Activated effector memory CD4-positive, alpha-beta T cell treated with Interleukin-2 at 50 U/mL for 16 hours (primary cell): ENCODE data around the gene CRIM1.

ENCODE experiments used
- DNase-seq: peaks from one replicate; pipeline ENCODE4 v3.0.0-alpha.2; 2020

The CRIM1 gene

DNA sequence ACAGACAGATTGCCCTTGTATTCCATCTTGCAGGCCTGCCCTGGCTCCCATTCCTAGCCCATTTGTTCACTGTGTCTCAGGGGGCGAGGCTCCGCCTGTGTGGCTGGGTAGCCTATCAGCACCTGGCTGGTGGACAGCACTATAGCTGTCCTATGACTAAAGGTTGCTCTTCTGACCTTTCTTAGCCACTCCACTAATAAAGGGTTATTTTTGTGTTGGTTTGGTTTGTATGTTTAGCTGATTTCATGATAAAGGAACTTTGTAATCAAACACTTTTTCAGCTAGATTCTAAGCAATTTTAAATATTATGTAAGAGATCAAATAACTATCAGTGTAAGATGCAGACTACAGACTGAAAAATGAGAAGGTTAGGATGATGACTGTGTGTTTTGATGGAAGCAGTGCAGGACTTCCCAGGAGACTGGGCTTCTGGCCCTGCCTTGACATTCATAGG is 72.2 kb downstream of the CRIM1 start:
- DNase-seq: no peak

DNA sequence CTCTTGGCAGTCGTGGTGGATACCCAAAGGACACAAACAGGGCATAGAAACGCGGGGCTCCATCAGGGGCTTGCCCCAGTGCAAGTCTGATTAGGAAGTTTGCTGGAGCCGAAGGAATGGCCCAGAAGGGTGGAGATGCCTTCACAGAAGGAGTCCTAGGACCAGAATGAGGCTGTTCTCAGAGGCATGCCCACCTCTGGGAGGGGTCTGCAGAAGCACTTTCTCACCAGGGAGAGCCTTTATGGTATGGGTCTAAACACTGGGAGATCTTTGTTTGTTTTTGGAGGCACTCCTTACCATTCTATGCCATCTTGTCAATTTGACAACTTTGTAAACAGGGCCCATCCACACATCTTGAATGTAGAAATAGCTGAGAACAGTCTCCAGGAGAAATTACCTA is 75.0 kb downstream of the CRIM1 start:
- DNase-seq: no peak

DNA sequence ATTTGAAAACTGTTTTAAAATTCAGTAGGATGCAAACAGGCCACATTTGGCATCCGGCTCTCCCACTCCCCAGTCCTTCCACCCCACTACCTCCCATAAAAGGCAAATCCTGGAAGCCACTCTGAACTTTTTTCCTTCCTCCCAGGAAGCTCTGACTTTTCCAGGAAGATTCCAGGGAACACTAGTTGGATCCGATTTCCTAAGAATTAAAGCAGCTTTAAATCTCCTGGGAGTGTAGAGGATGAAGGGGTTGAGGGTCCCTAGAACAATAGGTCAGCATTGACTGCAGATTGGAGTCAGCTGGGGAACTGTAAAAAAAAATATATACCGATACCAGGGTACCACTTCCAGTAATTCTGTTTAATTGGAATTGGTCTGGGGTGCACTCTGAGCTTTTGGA is 76.9 kb downstream of the CRIM1 start:
- no peak for DNase-seq

DNA sequence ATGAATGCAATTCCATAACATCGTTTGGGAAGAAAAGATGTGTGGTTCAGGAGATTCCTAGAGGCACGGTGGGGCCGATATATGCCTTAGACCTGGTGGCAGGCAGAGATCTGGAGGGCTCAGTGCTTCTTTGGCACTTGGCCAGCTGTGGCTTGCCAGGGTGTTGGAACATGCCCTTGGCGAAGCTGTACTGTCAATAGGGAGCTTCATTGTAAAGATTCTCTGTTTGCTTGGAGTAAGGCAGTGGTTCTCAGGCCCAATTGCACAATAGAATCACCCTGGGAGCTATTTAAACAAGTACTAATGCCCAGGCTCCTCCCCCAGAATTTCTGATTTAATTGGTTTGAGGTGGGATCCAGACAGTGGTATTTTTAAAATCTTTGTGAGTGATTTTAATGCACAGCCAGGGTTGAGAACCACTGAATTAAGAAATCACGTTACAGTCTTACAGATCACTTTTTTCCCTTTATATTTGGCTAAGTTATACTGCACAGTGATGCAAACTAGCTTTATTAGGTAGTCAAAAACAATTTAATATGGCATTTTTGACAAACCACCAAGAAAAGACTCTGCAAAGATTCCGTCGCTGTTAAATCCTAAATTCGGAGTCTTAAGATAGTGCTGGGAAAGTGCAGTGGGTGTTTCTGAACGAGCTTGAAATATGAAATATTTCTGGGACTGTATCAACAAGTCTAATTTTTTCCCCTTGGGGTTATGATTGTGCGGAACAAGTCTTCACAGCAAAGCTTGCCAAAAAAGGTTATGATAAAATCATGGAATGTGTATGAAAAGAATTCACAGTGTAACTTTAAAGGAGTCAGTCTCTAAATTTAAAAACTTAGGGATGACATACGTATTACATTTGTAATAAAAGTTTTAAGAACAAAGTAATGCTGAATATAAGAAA is 78.0 kb downstream of the CRIM1 start:
- no peak for DNase-seq

DNA sequence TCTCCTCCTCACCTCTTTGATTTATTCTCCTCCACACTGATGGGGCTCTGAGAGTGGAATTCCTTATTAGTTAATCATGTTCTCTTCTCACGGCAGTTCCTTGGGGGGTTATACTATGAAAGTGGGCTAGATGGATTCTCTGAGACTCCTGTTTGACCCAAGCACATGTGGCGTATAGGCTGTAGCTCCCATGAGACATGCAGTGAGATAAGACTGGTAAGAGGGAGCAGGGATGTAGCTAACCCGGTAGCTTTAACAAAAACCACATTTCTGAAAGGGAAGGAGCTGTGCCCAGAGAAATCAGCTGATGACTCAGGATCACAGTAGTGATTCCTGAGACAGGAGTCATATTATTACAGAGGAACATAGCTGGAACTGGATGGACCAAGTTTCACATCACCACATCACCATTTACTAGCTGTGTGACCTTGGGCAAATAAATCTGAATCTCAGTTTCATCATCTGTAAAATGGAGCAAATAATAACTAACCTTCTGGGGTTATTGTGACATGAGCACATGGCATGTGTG is 82.9 kb downstream of the CRIM1 start:
- DNase-seq: no peak

DNA sequence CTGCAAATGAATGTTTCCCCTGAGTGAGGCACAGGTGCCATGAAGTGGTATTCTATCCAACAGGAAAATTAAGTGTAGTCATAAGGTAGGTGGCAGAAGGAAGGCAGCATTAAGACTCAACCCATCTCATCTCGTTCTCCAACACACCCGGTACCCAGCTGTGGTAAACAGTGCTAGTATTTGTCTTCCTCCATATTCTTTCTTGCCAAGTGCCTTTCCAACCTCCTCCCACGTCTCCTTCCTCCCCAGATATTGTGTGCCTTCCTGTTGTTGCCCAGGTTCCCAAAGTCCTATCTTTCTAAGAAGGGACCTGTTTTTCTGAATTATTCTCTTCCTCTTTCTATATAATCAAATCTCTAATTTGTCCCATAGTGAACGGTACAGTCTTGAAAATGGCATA is 83.5 kb downstream of the CRIM1 start:
- no peak for DNase-seq

DNA sequence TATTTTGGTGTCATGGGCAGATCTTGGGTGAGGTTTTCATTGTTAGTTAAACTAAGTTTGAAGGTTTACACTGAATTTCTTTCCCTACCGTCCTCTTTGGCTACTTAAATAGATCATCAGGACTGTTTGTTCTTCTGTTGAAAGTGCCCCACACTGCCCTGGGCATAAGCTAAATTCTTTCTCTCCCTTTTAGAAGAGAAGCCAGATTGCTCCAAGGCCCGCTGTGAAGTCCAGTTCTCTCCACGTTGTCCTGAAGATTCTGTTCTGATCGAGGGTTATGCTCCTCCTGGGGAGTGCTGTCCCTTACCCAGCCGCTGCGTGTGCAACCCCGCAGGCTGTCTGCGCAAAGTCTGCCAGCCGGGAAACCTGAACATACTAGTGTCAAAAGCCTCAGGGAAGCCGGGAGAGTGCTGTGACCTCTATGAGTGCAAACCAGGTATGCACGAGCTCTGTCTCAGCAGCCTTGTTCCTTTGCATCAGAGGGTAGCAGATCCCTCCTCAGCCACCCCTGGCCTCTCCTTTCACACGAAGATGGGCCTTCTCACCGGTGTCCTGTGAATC is 85.6 kb downstream of the CRIM1 start:
- no peak for DNase-seq

DNA sequence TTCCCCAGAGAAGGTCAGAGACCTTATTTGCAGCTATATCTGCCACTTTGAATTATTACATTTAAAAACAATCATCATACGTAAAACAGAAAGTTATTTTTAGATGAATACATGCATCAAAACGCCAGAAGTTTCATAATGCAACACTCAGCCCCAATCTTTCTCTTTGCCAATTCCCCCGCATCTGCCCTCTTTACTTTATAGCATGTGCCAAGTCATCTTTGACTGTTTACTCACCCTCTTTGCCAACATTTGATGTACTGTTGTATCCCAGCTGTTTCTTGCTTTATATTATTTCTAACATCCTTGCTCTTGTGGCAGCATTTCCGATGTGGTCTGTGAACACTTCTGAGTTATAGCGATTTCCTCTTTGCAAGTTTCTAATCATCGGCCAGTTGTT is 86.2 kb downstream of the CRIM1 start:
- DNase-seq: no peak

DNA sequence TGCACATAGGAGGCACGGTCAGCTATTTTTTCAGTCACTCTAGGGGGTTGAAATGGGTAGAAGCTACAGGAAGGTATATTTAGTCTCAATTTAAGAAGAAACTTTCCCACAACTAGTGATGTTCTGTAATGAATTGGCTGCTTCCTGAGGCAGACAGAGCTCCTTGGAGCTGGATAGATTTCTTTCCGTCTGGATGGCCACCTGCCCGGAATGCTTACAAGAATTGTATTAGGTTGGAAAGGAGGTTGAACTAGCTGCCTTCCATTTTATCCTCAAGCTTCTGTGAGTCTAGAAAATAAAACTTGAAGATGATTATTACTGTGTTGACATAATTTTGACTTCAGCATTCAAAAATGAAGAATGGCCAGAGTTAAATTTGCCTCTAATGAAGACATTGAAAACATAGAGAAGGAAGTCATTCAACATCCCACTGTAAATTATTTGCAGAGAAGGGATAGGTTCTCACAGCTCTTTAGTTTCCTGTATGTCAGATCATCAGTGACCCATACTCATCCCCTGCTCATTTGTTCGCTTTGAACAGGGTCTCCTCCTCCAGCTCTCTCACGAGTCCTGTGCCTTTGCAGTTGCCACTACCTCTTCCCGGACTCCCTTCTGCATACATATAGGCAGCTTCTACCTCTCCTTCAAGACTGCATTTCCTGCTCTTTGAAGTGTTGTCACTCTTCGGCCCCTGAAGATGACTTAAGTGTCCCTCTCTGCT is 88.8 kb downstream of the CRIM1 start:
- DNase-seq: no peak

DNA sequence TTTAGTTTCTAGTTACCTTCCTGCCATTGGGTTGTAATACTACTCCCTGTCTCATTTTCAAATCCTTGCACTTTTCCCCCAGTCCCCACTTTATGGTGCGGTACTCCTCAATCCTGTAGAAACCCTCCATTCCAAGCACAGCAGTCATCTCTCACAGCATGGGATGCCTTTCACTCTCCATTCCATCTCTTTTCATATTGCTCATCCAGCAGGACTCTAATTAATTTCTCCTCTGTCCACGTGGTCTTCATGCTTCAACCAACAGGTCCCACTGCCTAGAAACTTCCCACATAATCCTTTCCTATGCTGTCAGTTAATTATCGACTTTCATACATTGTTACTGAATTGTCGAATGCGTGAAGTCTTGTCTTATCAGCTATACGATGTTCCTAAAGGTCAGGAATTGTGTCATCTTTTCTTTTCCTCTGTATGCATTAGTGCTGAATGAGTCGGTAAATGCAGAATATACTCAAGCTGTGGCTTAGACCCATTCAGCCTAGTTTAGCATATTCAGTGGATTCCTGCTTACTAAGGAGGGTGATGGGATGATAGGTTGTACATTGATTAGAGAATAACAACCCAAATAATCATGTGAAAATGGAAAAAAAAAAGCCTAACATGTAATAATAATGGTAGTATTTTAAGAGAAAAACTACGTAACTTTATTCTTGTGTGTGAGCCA is 89.7 kb downstream of the CRIM1 start:
- no peak for DNase-seq

DNA sequence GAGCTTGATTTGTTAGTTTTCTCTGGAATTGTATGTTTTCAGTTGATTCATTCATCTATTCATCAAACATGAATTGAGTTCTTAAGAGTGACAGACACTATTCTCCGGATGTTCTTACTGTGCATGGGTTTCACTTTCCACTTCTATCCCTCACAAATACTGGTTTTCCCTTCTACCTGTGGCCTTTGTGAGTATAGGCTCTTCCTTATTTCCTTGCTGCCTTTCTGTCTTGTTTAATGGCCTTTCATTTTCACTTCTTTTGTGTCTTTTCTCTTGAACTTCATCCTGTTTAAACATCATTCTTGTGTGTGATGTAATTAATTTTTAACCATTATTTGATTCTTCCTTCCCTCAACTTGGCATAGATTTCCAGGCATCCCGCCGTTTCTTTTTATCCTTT is 90.7 kb downstream of the CRIM1 start:
- DNase-seq: no peak

DNA sequence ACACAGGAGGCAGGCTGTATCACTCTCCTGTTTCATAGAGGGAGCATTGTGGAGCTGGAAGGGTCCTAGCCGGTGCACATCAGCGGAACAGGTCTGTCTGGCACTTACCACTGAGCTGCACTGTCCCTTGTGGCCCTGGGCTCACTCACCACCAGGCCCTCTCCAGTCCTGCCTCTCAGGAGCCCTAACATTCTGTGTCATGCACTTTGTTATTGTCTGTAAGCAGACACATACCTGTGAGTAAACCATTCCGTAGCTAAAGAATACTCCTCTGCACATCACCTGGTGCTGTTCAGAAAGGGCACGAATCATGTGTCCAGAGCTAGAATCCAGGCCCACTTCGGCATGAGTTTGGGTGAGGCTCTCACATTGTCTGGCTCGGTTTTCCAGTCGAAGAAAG is 93.6 kb downstream of the CRIM1 start:
- no peak for DNase-seq

DNA sequence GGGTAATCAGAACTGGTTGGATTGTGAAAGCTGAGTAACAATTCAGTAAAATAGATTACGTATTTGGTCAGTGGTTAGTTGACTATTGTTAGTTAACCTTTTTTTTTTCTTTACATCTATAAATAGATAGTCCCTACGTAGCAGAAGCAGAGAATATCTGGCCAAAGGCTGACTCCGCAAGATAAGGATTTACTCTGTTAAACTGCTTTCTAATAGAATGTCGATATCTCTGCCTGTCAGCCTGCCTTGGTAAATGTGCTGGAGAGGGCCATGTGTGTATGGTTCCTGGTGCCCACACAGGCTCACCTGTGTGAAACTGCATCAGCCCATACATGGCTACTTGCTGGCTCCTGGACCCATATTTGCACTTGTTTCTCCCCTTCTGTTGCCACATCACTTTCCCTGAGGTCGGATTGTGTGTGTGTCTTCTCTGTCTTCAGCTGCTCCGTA is 94.4 kb downstream of the CRIM1 start:
- DNase-seq: no peak

DNA sequence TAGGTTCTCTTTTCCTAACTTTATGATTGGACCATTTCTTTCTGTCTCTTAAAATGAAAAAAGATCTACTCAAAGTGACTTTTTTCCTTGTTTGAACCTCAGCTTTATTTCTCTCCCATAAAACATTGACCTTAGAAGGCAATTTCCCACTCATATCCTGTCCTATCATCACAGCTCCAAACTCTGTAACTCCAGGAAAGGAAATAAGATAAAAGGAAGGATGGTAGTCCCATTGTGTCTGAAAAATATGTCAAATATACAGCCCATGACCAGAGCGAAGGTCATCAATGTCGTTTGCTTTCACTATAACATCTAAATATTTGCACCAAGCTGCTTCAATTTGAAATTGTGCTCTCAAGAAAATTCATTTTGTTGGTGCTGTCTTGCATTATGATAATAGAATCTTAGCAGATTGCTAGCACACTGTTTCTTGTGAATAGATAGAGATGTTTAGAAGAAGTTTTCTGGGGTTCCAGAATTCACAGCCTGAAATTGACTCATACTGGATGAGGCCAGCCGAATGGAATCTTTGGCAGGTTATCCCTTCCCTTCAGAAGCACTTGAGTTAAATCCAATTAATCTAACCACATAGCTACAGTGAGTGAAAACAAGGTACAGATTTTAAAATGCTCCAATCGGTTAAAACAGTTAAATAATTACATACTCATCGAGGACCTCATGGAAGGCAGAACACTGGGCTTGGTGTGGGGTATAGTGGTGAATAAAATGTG is 95.1 kb downstream of the CRIM1 start:
- DNase-seq: no peak

DNA sequence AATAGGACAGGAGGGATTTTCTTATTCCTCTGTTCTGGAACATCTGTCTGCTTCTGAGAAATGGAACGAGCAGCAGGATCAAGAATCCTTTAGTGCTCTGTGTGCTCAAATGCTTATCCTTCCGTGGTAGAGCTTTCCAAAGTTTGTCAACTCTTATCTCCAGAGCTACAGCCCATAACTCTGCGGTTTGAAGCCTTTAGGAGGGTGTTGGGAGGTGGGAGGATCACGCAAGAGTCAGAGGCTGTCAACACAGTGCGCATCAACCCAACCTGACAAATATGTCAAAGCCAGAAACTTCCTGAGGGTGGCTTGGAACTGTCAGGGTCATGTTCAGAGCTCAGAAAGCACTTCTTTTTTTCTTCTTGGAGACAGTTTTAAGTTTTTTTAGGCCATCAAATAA is 95.9 kb downstream of the CRIM1 start:
- no peak for DNase-seq

DNA sequence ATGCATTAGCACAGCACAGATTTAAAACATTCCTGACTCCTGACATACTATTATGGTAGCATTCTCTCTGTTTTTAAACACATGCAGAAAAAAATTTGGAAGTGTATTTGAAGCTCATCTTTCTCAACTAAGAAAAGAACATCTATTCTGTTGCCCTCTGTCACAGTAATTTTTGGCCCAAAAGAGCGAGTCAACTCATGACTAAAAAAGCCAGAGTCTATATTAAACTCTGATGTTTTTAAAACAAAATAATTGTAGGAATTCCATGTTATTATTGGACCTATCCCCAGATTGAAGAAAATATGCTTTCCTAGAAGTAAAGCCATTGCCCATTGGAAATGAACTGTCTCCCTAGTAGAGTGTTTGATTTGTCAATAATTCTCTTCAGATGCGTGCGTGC is 96.7 kb downstream of the CRIM1 start:
- no peak for DNase-seq

DNA sequence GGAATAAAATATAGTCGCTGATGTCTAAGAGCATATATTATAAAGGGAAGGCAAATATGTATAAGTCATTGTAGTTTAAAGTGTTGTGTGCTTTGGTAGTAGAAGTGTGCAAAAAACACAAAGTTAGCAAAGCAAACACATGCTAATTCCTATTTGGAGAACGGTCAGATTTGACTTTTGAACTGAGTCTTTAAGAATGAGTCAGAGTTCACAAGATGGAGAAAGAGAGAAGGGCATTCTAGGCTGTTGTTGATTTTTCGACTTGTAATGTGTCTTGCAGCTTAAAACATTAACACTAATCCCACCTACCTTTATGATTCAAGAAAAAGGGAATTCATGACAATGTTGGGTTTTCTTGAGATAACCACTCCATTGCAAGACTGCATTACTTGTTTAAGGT is 98.1 kb downstream of the CRIM1 start:
- DNase-seq: no peak

DNA sequence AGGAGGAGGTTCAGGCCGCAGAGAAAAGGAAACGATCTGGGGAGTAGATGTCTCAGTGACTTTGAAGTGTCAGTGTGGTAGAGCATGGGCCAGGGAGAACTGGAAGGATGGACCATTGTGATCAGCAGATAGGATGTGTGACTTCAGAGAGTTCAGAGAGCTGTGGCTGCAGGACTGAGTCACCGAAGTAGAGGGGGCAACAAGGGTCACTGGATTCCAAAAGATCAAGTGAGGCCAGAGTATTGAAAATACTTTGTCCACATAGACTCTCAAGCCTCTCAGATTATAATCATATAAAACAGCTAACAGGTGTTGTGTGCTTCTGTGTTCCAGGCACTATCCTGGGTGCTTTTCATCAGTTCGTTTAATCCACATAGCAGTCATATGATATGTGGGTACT is 99.4 kb downstream of the CRIM1 start:
- DNase-seq: no peak

DNA sequence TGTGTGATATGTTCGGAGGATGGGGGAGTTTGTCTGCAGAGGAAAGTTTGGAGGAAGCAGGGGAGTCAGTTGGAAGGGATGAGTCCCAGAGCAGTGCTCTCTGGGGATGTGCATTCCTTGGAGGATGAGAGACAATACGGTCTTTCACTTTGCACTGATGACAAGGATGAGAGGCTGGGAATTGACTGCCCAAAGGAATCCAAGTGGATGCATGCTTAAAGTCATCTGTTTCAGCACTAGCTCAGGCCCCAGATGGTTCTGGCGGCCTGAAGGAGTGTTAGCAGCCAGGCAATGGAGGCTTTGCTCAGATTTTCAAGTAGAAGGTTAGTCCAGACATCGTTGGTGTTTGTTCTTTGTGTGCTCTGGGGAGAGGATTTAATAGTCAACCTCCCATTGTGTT is 100.2 kb downstream of the CRIM1 start:
- DNase-seq: no peak

DNA sequence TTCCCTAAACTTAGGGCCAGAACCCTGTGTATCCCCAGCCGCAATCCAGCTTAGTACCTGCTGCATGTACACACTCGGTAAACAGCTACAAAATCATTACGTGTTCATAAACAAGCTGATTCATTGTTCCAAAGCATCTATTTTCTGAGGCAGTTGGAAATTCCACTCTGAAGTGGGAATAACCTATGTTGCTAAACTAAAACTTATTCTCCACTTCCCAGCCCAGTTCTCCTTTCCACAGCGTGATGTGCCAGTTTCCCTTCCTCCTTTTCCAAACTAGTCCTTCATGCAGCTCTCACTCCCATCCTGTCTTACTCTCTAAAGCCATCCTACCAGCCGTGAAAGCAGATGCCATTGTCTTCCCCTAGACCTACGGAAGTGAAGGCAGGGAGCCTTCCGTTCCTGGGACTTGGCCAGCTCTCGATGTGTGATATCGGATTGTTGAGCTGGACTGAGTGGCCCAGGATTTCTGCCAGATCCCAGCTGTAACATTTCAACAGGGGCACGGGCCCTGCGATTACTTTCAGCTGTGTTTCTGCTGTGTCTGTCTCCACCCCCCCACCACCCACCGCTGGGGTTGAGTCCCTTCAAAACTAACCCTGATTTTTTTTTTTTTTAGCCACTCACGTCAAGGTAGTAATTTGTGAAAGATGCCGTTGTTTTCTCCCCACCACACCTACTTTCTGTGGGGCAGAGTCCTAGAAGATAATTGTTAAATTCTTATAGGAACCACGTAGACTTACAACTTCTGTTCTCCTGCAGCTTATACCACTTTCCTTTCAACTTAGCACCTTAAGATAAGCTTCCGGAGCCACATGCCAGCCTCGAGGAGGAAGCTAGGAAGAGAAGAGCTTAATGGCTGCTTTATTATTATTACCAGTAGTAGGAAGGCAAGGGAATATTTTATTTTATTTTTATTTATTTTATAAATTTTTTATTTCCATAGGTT is 100.9 kb downstream of the CRIM1 start:
- no peak for DNase-seq

DNA sequence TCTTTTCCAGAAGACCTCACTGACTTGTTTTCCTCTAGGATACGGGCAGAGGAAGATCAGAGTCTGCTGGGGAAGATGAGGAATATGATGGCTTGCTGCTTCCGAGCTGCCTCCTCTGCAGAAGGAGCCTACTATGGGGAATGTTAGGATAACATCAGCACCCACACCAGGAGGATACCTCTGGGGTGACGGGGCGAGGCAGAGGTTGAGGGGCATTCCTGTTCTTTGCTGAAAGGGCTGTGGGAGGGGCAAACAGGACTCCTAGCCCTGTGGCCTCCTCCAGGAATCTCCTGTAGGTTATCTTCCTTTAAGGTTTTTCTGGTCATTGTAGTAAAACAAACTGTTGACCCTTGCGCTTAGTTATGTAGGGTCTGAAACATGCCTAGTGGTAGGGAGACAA is 102.5 kb downstream of the CRIM1 start:
- DNase-seq: no peak
